ENCODE data around the gene CACNG4. TPM values are rescaled to one million over a fixed set of nuclear protein-coding genes. Genes with fewer than 3 reads are reported as not detected.

CACNG4 gene
- total RNA-seq, 1 experiment from 2014 or later = 46.3 TPM

DNA sequence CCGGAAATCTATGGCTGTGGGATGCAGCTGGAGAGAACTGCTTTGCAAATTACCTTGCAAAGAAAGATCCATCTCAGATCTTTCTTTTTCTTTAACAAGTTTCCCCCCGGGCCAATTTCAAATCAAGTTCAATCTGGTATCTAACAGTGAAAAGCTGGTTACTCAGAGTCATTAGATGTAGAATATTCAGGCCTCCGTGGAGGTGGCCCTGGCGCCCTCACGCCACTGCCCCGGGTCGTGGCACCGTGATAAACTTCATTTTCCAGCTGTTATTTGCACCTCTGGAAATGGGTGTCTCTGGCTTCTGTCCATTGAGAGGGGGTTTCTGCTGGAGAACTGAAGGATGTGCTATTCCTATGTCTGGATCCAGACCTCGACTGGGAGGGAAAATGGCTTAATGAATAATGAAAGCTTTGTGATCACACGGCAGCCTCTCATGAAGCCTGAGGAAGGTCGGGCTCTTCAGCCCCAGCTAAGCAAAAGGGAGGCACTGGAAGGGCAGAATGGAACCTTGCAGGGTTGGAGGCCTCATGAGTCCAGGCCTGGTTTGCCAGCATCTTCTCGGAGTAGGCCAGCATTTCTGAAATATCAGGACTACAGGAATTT lies 30.5 kb downstream of the CACNG4 start:
- intact Hi-C loops (cut with micrococcal nuclease; ENCODE audit: unreplicated experiment) = no loop called here
- TF ChIP-seq EZH2 (IDR thresholded peaks at IDR 0.05; ENCODE audit: low read depth) = no peak
- TF ChIP-seq, protein P1, sequence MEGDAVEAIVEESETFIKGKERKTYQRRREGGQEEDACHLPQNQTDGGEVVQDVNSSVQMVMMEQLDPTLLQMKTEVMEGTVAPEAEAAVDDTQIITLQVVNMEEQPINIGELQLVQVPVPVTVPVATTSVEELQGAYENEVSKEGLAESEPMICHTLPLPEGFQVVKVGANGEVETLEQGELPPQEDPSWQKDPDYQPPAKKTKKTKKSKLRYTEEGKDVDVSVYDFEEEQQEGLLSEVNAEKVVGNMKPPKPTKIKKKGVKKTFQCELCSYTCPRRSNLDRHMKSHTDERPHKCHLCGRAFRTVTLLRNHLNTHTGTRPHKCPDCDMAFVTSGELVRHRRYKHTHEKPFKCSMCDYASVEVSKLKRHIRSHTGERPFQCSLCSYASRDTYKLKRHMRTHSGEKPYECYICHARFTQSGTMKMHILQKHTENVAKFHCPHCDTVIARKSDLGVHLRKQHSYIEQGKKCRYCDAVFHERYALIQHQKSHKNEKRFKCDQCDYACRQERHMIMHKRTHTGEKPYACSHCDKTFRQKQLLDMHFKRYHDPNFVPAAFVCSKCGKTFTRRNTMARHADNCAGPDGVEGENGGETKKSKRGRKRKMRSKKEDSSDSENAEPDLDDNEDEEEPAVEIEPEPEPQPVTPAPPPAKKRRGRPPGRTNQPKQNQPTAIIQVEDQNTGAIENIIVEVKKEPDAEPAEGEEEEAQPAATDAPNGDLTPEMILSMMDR (conservative IDR thresholded peaks at IDR 0.05) = no peak
- Histone ChIP-seq H3F3A (ENCODE audit: insufficient read depth, low read depth) (no peaks in the 10 kb centered on the region), H3K4me1 (replicated peaks; ENCODE audit: insufficient read depth) (no peaks in the 10 kb centered on the region), H4K20me1 (ENCODE audit: insufficient read depth) (no peaks in the 10 kb centered on the region), H3K9me3 (ENCODE audit: insufficient read depth, low read depth) (no peaks in the 10 kb centered on the region), H3K79me2 (ENCODE audit: low read depth) (no peaks in the 10 kb centered on the region), H3K9me2 (ENCODE audit: insufficient read depth) (no peaks in the 10 kb centered on the region), H3K4me3 (no peak overlapping the region), H3K27ac (no peak overlapping the region), H2AFZ (no peak overlapping the region), H3K27me3 (ENCODE audit: insufficient read depth, low read depth) (no peaks in the 10 kb centered on the region), H3K4me2 (no peak overlapping the region), H3K36me3 (ENCODE audit: low read depth) (no peaks in the 10 kb centered on the region)
- BruUV-seq (replicated peaks) = no TSS peak
- no peak for DNase-seq
- ChIA-PET CTCF (no interaction called here), POLR2A (ENCODE audit: unreplicated experiment) (no interaction called here)

DNA sequence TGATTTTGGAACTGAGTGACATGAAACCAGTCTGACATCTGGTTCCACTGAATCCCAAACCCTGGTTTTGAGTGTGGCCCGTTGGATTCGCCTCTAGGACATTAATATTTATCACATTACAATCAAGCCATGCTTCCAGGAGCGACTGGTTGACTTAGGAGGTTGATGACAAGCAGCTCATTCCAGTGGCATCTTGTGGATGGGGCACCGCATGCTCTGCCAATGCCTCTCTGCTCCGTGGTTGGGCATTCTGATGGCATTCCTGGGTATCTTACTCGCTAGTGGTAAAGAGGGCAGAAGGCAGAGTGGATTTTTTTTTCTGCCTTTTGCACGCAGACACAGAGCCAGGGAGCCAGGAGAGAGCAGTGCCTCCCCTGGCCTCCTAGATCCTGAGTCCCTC lies 31.4 kb downstream of the CACNG4 start:
- Histone ChIP-seq H3K4me3 (no peak overlapping the region), H2AFZ (no peak overlapping the region), H3K4me2 (no peak overlapping the region), H3F3A (ENCODE audit: insufficient read depth, low read depth) (no peaks in the 10 kb centered on the region), H4K20me1 (ENCODE audit: insufficient read depth) (no peaks in the 10 kb centered on the region), H3K27ac (no peak overlapping the region), H3K9me3 (ENCODE audit: insufficient read depth, low read depth) (no peaks in the 10 kb centered on the region), H3K36me3 (ENCODE audit: low read depth) (no peaks in the 10 kb centered on the region), H3K27me3 (ENCODE audit: insufficient read depth, low read depth) (no peaks in the 10 kb centered on the region), H3K4me1 (replicated peaks; ENCODE audit: insufficient read depth) (no peaks in the 10 kb centered on the region), H3K79me2 (ENCODE audit: low read depth) (no peaks in the 10 kb centered on the region), H3K9me2 (ENCODE audit: insufficient read depth) (no peaks in the 10 kb centered on the region)
- no peak for DNase-seq
- ChIA-PET CTCF (no interaction called here), POLR2A (ENCODE audit: unreplicated experiment) (no interaction called here)
- BruUV-seq (replicated peaks) = no TSS peak
- TF ChIP-seq EZH2 (IDR thresholded peaks at IDR 0.05; ENCODE audit: low read depth) = no peak
- TF ChIP-seq, protein P1 (conservative IDR thresholded peaks at IDR 0.05) = no peak
- intact Hi-C loops (cut with micrococcal nuclease; ENCODE audit: unreplicated experiment) = no loop called here

DNA sequence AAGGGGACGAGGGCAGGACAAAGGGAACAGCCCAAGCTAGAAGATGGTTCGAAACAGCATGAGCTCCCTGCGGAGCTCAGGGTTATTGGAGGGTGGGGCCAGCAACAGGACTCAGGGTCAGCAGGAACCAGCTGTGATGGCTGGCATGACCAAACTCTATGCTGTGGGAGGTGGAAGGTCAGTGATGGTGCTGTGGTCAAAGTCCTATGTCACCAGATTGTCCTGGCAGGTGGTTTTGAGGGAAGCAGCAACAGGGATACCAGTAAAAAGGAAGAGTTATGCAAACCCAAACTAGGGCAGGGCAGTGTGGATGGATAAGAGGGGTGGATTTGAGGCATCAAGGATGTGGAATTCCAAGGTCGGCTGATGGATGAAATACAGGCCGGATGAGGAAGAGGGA lies 32.4 kb downstream of the CACNG4 start:
- Histone ChIP-seq H3K27ac (no peak overlapping the region), H3K9me2 (ENCODE audit: insufficient read depth) (no peaks in the 10 kb centered on the region), H3F3A (ENCODE audit: insufficient read depth, low read depth) (no peaks in the 10 kb centered on the region), H3K9me3 (ENCODE audit: insufficient read depth, low read depth) (no peaks in the 10 kb centered on the region), H3K27me3 (ENCODE audit: insufficient read depth, low read depth) (no peaks in the 10 kb centered on the region), H3K4me2 (no peak overlapping the region), H4K20me1 (ENCODE audit: insufficient read depth) (no peaks in the 10 kb centered on the region), H3K36me3 (ENCODE audit: low read depth) (no peaks in the 10 kb centered on the region), H3K79me2 (ENCODE audit: low read depth) (no peaks in the 10 kb centered on the region), H2AFZ (no peak overlapping the region), H3K4me1 (replicated peaks; ENCODE audit: insufficient read depth) (no peaks in the 10 kb centered on the region), H3K4me3 (no peak overlapping the region)
- CTCF ChIA-PET = no interaction called here
- BruUV-seq (replicated peaks) = no TSS peak
- intact Hi-C loops (cut with micrococcal nuclease; ENCODE audit: unreplicated experiment) = no loop called here
- TF ChIP-seq EZH2 (IDR thresholded peaks at IDR 0.05; ENCODE audit: low read depth) = no peak
- TF ChIP-seq, protein P1 (conservative IDR thresholded peaks at IDR 0.05) = no peak
- DNase-seq = no peak
- POLR2A ChIA-PET (ENCODE audit: unreplicated experiment) = interaction anchor here (0.7 kb wide), 1 partner anchor 90 kb away, joined by 6 read pairs; no protein-coding TSS in a partner anchor

Data from PC-9 (cell line).